B cell (primary cell): ENCODE measurements around the gene SNCB. TPM values are rescaled to one million over a fixed set of nuclear protein-coding genes. Genes with fewer than 3 reads are reported as not detected.
A peak's percentile ranks its signal among the peaks of the same experiment; 100 is the strongest.

Experiments
- ATAC-seq: fragments of 200-7000 bp; cut with Tn5 transposase; one replicate; pipeline ENCODE4 v1.10.0; 2021; ENCODE audit warnings: low read depth, mild to moderate bottlenecking, moderate number of reproducible peaks, moderate library complexity
- CTCF ChIA-PET: fragments of 350-600 bp; sonication (Branson Sonifier 250); formaldehyde crosslinking; loops from one replicate; lab custom pipeline; 2021; ENCODE audit warnings: antibody characterized with exemption, inconsistent platforms; lab: Charles Lee
- POLR2A ChIA-PET: fragments of 350-600 bp; sonication (Branson Sonifier 250); formaldehyde crosslinking; loops from one replicate; lab custom pipeline; 2021; ENCODE audit warnings: antibody characterized with exemption; lab: Charles Lee
- DNase-seq: peaks from one replicate; pipeline ENCODE4 v3.0.0; 2013
- H2AFZ ChIP-seq: 2 replicates; pipeline ENCODE4 v1.6.1; 2012; ENCODE audit warnings: mild to moderate bottlenecking, low read depth, low read length; ENCODE audit not compliant: insufficient read depth, poor library complexity, severe bottlenecking
- H3K27ac ChIP-seq, 2 donors: 1 replicate in 1 of 2; 2 replicates in 1 of 2; pipeline ENCODE4 v1.5.1; 2012 to 2013; ENCODE audit warnings: low read length in 2 of 2, mild to moderate bottlenecking in 2 of 2, moderate library complexity in 1 of 2
- H3K27me3 ChIP-seq, 4 experiments: fragments of 200-600 bp in 1 of 4; sonication (generic) in 1 of 4; replicated peaks in 1 of 4; 1 replicate in 2 of 4; 2 replicates in 2 of 4; pipeline versions ENCODE4 v1.6.1 to v1.7.0; 2013 to 2016; ENCODE audit warnings: low read length in 3 of 4, mild to moderate bottlenecking in 2 of 4, mixed read lengths in 1 of 4, moderate library complexity in 1 of 4; ENCODE audit not compliant: insufficient read depth in 4 of 4, control insufficient read depth in 3 of 4; ENCODE audit errors: control extremely low read depth in 1 of 4
- H3K36me3 ChIP-seq, 2 experiments: replicated peaks in 1 of 2; 1 replicate in 1 of 2; 2 replicates in 1 of 2; pipeline versions ENCODE4 v1.6.1 to v1.7.1; 2013; ENCODE audit warnings: low read length in 1 of 2; ENCODE audit not compliant: insufficient read depth in 2 of 2, control insufficient read depth in 1 of 2; ENCODE audit errors: control extremely low read depth in 1 of 2, extremely low read depth in 1 of 2
- H3K4me1 ChIP-seq, 2 donors: fragments of 200-600 bp in 1 of 2; sonication (generic) in 1 of 2; 1 replicate in 1 of 2; 2 replicates in 1 of 2; pipeline versions ENCODE4 v1.5.1 to v1.6.1; 2013 to 2017; ENCODE audit warnings: low read length in 2 of 2; ENCODE audit not compliant: control insufficient read depth in 2 of 2, insufficient read depth in 2 of 2
- H3K4me2 ChIP-seq: replicated peaks from 2 replicates; pipeline ENCODE3; 2012; ENCODE audit warnings: mild to moderate bottlenecking, low read depth, low read length; ENCODE audit not compliant: poor library complexity, severe bottlenecking
- H3K4me3 ChIP-seq, 5 experiments: fragments of 200-600 bp in 1 of 5; sonication (generic) in 1 of 5; 1 replicate in 3 of 5; 2 replicates in 2 of 5; pipeline versions ENCODE4 v1.5.1 to v1.7.0; 2011 to 2016; ENCODE audit warnings: low read length in 4 of 5, mild to moderate bottlenecking in 4 of 5, low read depth in 2 of 5, control low read depth in 1 of 5, moderate library complexity in 1 of 5; ENCODE audit not compliant: insufficient read depth in 1 of 5; ENCODE audit errors: control extremely low read depth in 1 of 5, extremely low read depth in 1 of 5
- H3K79me2 ChIP-seq: fragments of 200-600 bp; sonication (generic); one replicate; pipeline ENCODE4 v1.6.0; 2016; ENCODE audit warnings: low read length; ENCODE audit not compliant: control insufficient read depth, insufficient read depth
- H3K9ac ChIP-seq: fragments of 200-600 bp; sonication (generic); 2 replicates; pipeline ENCODE4 v1.6.1; 2017; ENCODE audit warnings: mild to moderate bottlenecking, low read length, moderate library complexity
- H3K9me3 ChIP-seq, 3 donors: one replicate each; pipeline versions ENCODE4 v1.6.1 to v1.7.1; 2013; ENCODE audit warnings: low read length in 2 of 3; ENCODE audit not compliant: control insufficient read depth in 2 of 3, insufficient read depth in 1 of 3; ENCODE audit errors: control extremely low read depth in 1 of 3
- H4K20me1 ChIP-seq: 2 replicates; pipeline ENCODE4 v1.6.0; 2012; ENCODE audit warnings: mild to moderate bottlenecking, low read length; ENCODE audit not compliant: insufficient read depth, control insufficient read depth, poor library complexity, severe bottlenecking
- H3K27ac Mint-ChIP-seq: one replicate; pipeline ENCODE4 v1.8.0; 2021; ENCODE audit warnings: mixed read lengths
- H3K27me3 Mint-ChIP-seq: one replicate; pipeline ENCODE4 v1.8.0; 2021; ENCODE audit warnings: mixed read lengths
- H3K4me1 Mint-ChIP-seq: one replicate; pipeline ENCODE4 v1.8.0; 2021; ENCODE audit warnings: mixed read lengths
- H3K4me3 Mint-ChIP-seq: one replicate; pipeline ENCODE4 v1.8.0; 2021; ENCODE audit warnings: mixed read lengths
- H3K9me3 Mint-ChIP-seq: one replicate; pipeline ENCODE4 v1.8.0; 2022; ENCODE audit warnings: mixed read lengths; ENCODE audit not compliant: insufficient read depth
- EZH2 ChIP-seq: IDR thresholded peaks from 2 replicates; pipeline ENCODE4 v1.6.1; 2012; ENCODE audit warnings: borderline replicate concordance, low read depth, mild to moderate bottlenecking, moderate library complexity, low read length; ENCODE audit not compliant: insufficient read depth, poor library complexity, severe bottlenecking
- WGBS: methylation state at CpG from one replicate; pipeline ENCODE4 v1.1.5; 2013; ENCODE audit warnings: missing lambda C conversion rate; ENCODE audit not compliant: insufficient coverage; 5-methylcytosine and 5-hydroxymethylcytosine counted together
- intact Hi-C: fragments of 100-400 bp; cut with micrococcal nuclease; formaldehyde crosslinking; loops from one replicate; pipeline ENCODE4 v1.10.0; 2022
- polyA plus RNA-seq: library from polyadenylated mRNA; depleted of rRNA; stranded (reverse); fragments of >200 nt; gene quantifications from 2 replicates; pipeline ENCODE4 v1.2.3, GENCODE V29; 2012
- total RNA-seq, 2 donors: library from RNA; stranded (reverse); fragments of 120-200 nt in 1 of 2; gene quantifications; 1 replicate in 1 of 2; 2 replicates in 1 of 2; pipeline versions ENCODE4 v1.2.3 to v1.2.4, GENCODE V29; 2013 to 2022
- TF ChIP-seq, protein P1 (sequence below): fragments of 200-600 bp; IDR thresholded peaks from one replicate; pipeline ENCODE4 v1.8.0; 2022; ENCODE audit warnings: antibody characterized with exemption, mild to moderate bottlenecking

The SNCB gene
- total and polyA plus RNA-seq, 2 donors (not counting 1 experiment from before 2014, with no cell fraction given) = 0.09 TPM; not detected in 1

DNA sequence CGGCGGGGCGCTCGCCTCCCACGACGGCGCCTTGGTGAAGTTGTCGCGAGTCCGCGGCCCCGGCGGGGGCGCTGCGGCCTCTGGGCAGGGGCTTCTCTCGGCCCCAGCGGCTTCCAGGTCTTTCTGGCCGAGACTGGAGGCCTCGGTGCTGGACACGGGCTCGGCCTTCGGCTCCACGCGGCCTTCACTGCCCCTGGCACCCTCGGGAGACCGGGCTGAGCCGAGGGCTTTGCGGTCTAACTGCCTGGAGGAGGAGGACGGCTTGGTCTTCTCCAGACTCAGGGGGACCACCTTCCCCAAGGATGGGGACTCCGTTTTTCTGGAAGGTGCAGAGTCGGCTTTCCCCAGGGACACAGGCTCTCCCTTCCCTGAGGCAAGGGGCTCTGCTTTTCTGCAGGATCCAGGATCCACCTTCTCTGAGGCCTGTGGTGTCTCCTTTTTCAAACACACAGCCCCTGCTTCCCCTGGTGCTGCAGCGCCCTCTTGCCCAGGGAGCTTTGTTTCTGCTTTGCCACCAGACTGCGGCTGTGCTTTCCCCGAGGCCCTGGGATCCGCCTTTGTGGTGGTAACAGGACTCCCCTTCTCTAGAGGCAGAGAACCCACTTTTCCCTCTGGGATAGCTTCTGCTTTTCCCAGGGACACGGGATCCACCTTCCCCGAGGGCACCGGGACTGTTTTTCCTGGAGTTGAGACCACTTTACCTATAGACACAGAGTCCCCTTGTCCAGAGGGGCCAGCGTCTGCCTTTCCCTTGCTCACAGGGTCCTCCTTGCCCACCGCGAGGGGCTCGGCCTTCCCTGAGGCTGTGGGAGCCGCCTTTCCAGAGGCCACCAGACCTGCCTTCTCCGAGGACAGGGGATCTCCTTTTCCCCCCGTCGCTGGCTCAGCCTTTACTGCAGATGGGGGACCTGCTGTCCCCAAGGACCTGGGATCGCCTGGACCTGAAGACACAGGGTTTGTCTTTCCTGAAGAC lies 32.6 kb downstream of the SNCB start:
- WGBS = 66% methylated on average over 47 of the region's 47 CpGs
- H3K4me3 Mint-ChIP-seq = peak overlapping the region; percentile 39
- POLR2A ChIA-PET = no interaction called here

More for the DNA sequence above, 32.6 kb downstream of the SNCB start:
- no peaks in the 10 kb centered on the region for H3K9me3 Mint-ChIP-seq
- TF ChIP-seq, protein P1, sequence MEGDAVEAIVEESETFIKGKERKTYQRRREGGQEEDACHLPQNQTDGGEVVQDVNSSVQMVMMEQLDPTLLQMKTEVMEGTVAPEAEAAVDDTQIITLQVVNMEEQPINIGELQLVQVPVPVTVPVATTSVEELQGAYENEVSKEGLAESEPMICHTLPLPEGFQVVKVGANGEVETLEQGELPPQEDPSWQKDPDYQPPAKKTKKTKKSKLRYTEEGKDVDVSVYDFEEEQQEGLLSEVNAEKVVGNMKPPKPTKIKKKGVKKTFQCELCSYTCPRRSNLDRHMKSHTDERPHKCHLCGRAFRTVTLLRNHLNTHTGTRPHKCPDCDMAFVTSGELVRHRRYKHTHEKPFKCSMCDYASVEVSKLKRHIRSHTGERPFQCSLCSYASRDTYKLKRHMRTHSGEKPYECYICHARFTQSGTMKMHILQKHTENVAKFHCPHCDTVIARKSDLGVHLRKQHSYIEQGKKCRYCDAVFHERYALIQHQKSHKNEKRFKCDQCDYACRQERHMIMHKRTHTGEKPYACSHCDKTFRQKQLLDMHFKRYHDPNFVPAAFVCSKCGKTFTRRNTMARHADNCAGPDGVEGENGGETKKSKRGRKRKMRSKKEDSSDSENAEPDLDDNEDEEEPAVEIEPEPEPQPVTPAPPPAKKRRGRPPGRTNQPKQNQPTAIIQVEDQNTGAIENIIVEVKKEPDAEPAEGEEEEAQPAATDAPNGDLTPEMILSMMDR = no peak
- TF ChIP-seq EZH2 = no peak
- Histone ChIP-seq H3K4me3 (peak overlapping the region in 1 of 5 experiments; percentile 39), H3K4me1 (peaks cover 0 to 10% of the 10 kb centered on the region in 2 donors), H3K9me3 (peaks cover 0 to 3% (median 0%) of the 10 kb centered on the region in 3 donors), H3K27ac (no peak overlapping the region), H3K4me2 (peak overlapping the region; percentile 85), H3K9ac (peak overlapping the region; percentile 45), H3K79me2 (no peaks in the 10 kb centered on the region), H3K36me3 (peaks cover 0 to 2% of the 10 kb centered on the region in 2 experiments), H3K27me3 (peaks cover 0 to 14% (median 3%) of the 10 kb centered on the region in 4 experiments), H2AFZ (peak overlapping the region; percentile 72), H4K20me1 (no peaks in the 10 kb centered on the region)
- no peak for DNase-seq
- H3K4me1 Mint-ChIP-seq = peaks cover 7% of the 10 kb centered on the region
- no peak overlapping the region for H3K27ac Mint-ChIP-seq
- ATAC-seq = no peak
- no peaks in the 10 kb centered on the region for H3K27me3 Mint-ChIP-seq
- CTCF ChIA-PET = interaction anchor here (0.9 to 2.7 kb wide), 2 partner anchors 19 to 63 kb away, joined by 3 to 10 read pairs; no protein-coding TSS in a partner anchor
- intact Hi-C loops = loop anchor here (1.0 kb wide), 1 partner anchor 181 kb away; the partner anchor contains the start of gene CLTB
